Osteoblast (primary cell): ENCODE measurements around the gene KLHL3. TPM values are rescaled to one million over a fixed set of nuclear protein-coding genes. Genes with fewer than 3 reads are reported as not detected.

Source experiments
- DNase-seq: peaks from one replicate; pipeline ENCODE4 v3.0.0; 2011; ENCODE audit warnings: low spot score, mixed read lengths; ENCODE audit not compliant: insufficient read length; ENCODE audit errors: missing footprints
- H2AFZ ChIP-seq: 2 replicates; pipeline ENCODE4 v1.6.0; 2011; ENCODE audit warnings: mild to moderate bottlenecking, low read length
- H3K27ac ChIP-seq: 2 replicates; pipeline ENCODE4 v1.5.1; 2011; ENCODE audit warnings: mild to moderate bottlenecking, low read depth, low read length, moderate library complexity
- H3K27me3 ChIP-seq: 2 replicates; pipeline ENCODE4 v1.6.0; 2012; ENCODE audit warnings: mild to moderate bottlenecking, control low read depth, inconsistent platforms, low read length, moderate library complexity; ENCODE audit not compliant: insufficient read depth
- H3K36me3 ChIP-seq: 2 replicates; pipeline ENCODE4 v1.5.1; 2011; ENCODE audit warnings: mild to moderate bottlenecking, low read length, control low read depth, moderate library complexity; ENCODE audit not compliant: insufficient read depth
- H3K4me1 ChIP-seq: 2 replicates; pipeline ENCODE4 v1.5.1; 2011; ENCODE audit warnings: mild to moderate bottlenecking, low read length, control low read depth, moderate library complexity; ENCODE audit not compliant: insufficient read depth
- H3K4me2 ChIP-seq: 2 replicates; pipeline ENCODE4 v1.6.0; 2011; ENCODE audit warnings: mild to moderate bottlenecking, low read length; ENCODE audit not compliant: insufficient read depth
- H3K4me3 ChIP-seq: fragments of 200-600 bp; sonication (generic); 3 replicates; pipeline ENCODE4 v1.5.1; 2012; ENCODE audit warnings: mild to moderate bottlenecking, low read length, inconsistent platforms; ENCODE audit not compliant: insufficient read depth
- H3K79me2 ChIP-seq: 2 replicates; pipeline ENCODE4 v1.6.0; 2012; ENCODE audit warnings: mild to moderate bottlenecking, low read length, control low read depth, inconsistent platforms; ENCODE audit not compliant: insufficient read depth
- H3K9me3 ChIP-seq: 2 replicates; pipeline ENCODE4 v1.5.1; 2011; ENCODE audit warnings: low read depth, low read length, control low read depth
- H4K20me1 ChIP-seq: 2 replicates; pipeline ENCODE4 v1.6.0; 2012; ENCODE audit warnings: mild to moderate bottlenecking, low read length, control low read depth; ENCODE audit not compliant: insufficient read depth
- CTCF ChIP-seq: IDR thresholded peaks from 2 replicates; pipeline ENCODE4 v1.5.1; 2011; ENCODE audit warnings: mild to moderate bottlenecking, low read depth, low read length, moderate library complexity; ENCODE audit errors: extremely low read depth
- total RNA-seq: library from RNA; depleted of rRNA; stranded (reverse); fragments of >200 nt; gene quantifications from 2 replicates; pipeline ENCODE4 v1.2.3, GENCODE V29; 2012

The KLHL3 gene
- total RNA-seq, 1 donor: 6.2 TPM

GRCh38 chr5:137693951-137694721, 41.8 kb downstream of the KLHL3 start:
- Histone ChIP-seq H3K9me3 (no peaks in the 10 kb centered on the region), H2AFZ (no peak overlapping the region), H3K36me3 (no peaks in the 10 kb centered on the region), H3K27me3 (no peaks in the 10 kb centered on the region), H3K27ac (no peak overlapping the region), H3K4me2 (no peak overlapping the region), H4K20me1 (no peaks in the 10 kb centered on the region), H3K4me3 (no peak overlapping the region), H3K4me1 (peaks cover 11% of the 10 kb centered on the region), H3K79me2 (no peaks in the 10 kb centered on the region)
- DNase-seq: no peak
- TF ChIP-seq CTCF: no peak

GRCh38 chr5:137693307-137693950, 42.5 kb downstream of the KLHL3 start:
- no peak for TF ChIP-seq CTCF
- DNase-seq: no peak
- Histone ChIP-seq H2AFZ (no peak overlapping the region), H3K4me2 (no peak overlapping the region), H3K27me3 (no peaks in the 10 kb centered on the region), H3K9me3 (no peaks in the 10 kb centered on the region), H4K20me1 (no peaks in the 10 kb centered on the region), H3K79me2 (no peaks in the 10 kb centered on the region), H3K27ac (no peak overlapping the region), H3K4me1 (peaks cover 11% of the 10 kb centered on the region), H3K36me3 (no peaks in the 10 kb centered on the region), H3K4me3 (no peak overlapping the region)

- no peak for TF ChIP-seq CTCF
- no peak for DNase-seq
- no peaks in the 10 kb centered on the region for H3K4me1 ChIP-seq
- no peak overlapping the region for H2AFZ ChIP-seq
- no peaks in the 10 kb centered on the region for H3K9me3 ChIP-seq
- H4K20me1 ChIP-seq: peaks cover 5% of the 10 kb centered on the region
- H3K27ac ChIP-seq: no peak overlapping the region
- H3K36me3 ChIP-seq: no peaks in the 10 kb centered on the region
- H3K4me2 ChIP-seq: no peak overlapping the region
- no peaks in the 10 kb centered on the region for H3K79me2 ChIP-seq
- no peaks in the 10 kb centered on the region for H3K27me3 ChIP-seq
- H3K4me3 ChIP-seq: no peak overlapping the region
These were observed 46.6 kb downstream of the KLHL3 start for GRCh38 chr5:137689306-137689705.

- H3K4me1 ChIP-seq: no peaks in the 10 kb centered on the region
- no peaks in the 10 kb centered on the region for H3K27me3 ChIP-seq
- H3K36me3 ChIP-seq: no peaks in the 10 kb centered on the region
- peaks cover 5% of the 10 kb centered on the region for H4K20me1 ChIP-seq
- no peak for TF ChIP-seq CTCF
- H3K9me3 ChIP-seq: no peaks in the 10 kb centered on the region
- no peak overlapping the region for H3K4me2 ChIP-seq
- no peak overlapping the region for H3K4me3 ChIP-seq
- peak; percentile 30 for DNase-seq
- H3K79me2 ChIP-seq: no peaks in the 10 kb centered on the region
- no peak overlapping the region for H3K27ac ChIP-seq
- H2AFZ ChIP-seq: no peak overlapping the region
These were observed 47.6 kb downstream of the KLHL3 start for GRCh38 chr5:137688210-137688840.
